GM12873 (cell line): Measurements from ENCODE around the gene PTPRD.

Source experiments
- TF ChIP-seq, protein P1 (sequence below): IDR thresholded peaks from 2 replicates; pipeline ENCODE4 v1.5.1; 2012; ENCODE audit warnings: low read depth, mild to moderate bottlenecking, moderate library complexity, low read length, control low read depth; ENCODE audit not compliant: insufficient read depth; ENCODE audit errors: missing control alignments

PTPRD gene

DNA sequence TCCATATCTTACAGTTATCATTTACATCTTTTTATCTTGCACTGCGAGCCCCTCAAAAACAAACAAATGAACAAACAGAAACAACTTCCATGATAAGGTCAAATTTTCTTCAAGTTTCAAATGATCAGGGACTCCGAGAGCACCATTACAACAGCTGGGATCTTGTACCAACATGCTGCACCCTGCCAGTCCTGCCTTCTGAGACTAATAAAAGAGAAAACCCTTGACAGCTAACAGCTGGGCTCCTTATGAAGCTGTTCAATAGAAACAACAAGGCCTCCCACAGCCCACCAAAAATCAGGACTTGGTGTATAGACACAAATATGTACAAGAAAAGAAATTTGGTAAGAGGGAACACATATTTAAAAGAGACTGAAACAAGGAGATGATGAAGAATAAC is 1828.0 kb downstream of the PTPRD start:
- TF ChIP-seq, protein P1, sequence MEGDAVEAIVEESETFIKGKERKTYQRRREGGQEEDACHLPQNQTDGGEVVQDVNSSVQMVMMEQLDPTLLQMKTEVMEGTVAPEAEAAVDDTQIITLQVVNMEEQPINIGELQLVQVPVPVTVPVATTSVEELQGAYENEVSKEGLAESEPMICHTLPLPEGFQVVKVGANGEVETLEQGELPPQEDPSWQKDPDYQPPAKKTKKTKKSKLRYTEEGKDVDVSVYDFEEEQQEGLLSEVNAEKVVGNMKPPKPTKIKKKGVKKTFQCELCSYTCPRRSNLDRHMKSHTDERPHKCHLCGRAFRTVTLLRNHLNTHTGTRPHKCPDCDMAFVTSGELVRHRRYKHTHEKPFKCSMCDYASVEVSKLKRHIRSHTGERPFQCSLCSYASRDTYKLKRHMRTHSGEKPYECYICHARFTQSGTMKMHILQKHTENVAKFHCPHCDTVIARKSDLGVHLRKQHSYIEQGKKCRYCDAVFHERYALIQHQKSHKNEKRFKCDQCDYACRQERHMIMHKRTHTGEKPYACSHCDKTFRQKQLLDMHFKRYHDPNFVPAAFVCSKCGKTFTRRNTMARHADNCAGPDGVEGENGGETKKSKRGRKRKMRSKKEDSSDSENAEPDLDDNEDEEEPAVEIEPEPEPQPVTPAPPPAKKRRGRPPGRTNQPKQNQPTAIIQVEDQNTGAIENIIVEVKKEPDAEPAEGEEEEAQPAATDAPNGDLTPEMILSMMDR, result no peak

DNA sequence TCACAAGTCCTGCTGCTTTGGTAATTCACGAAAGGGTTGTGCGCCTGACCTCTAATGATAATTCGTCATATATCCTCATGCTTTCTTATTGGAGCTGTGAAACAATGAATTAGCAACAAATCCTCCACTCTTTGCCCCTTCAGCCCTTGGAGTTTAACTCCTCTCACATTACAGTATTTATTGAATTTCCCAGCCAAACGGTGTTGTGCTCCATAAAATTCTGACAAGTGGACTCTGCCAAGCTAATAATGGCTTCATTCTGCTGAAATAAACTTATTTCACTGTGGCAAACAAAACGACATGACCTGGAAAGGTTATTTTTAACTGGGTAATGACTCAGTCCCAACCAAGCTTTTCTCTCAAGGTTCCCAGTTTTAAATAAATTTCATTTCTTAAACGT is 1828.9 kb downstream of the PTPRD start:
- TF ChIP-seq, protein P1, result no peak

DNA sequence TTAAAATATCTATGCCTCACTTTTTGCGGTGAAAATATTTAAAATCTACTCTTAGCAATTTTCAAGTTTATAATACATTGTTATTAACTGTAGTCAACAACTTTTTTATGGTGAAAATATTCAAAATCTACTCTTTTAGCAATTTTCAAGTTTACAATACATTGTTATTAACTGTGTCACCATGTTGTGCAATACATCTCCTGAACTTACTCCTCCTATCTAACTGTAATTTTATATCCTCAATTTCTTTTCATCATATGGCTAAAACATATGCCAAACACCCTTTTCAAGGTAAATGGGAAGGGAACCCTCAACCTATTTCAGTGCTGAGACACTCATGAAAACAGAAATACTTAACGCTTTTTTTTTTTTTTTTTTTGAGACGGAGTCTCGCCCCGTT is 1830.6 kb downstream of the PTPRD start:
- TF ChIP-seq, protein P1, result no peak

DNA sequence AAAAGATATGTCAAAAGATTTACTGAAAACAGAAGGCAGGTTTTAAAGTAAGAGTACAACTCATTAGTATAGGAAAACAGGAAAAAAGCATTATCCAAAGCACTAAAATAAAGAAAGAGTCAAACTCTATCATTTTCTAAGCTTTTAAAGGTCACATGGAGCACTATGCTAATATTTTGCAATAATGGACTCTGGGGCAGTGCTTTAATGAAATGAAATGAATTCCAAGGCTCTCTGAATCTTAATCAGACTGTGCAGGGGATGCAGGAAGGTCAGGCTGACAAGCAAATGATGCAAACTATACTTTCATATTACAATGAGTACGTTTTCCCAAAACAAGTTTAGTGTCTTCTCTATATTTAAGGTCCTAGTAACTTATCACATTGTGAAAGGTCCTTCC is 1831.3 kb downstream of the PTPRD start:
- TF ChIP-seq, protein P1, result no peak

DNA sequence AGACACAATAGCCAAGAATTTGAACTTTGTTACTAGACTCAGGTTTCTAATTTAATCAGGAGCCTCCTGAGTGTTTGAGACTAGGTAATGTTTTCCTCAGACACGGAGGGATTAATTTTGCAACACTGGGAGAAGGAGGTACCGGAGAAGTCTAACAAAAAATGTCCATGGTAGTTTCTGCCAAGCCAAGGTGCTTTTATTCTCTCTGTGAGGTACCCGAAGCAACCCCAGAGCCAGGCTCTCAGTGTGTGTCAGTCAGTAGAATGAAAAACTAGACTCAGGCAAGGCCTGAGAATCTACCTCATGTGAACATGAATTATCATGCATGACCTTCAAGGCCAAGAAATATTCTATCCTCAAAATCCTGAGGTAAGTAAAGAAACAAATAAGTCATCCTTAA is 1832.4 kb downstream of the PTPRD start:
- TF ChIP-seq, protein P1, result no peak

DNA sequence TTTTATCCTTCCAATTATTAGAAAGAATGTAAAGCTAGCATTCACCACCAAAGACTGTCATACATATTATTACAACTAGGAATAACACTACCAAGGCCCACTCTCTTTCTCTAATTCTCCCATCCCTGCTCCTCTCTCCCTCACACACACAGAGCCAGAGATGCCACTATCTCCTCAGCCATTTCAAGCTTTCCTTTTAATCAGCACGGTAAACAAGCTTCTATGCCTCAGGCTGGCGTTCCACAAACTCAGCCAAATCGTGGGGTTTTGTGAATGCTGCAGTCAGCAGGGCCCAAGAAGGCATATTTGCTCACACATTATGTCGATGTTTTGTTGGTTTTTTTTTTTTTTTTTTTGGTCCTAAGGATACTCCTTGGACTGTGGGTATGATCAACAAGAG is 1833.3 kb downstream of the PTPRD start:
- TF ChIP-seq, protein P1, result no peak

DNA sequence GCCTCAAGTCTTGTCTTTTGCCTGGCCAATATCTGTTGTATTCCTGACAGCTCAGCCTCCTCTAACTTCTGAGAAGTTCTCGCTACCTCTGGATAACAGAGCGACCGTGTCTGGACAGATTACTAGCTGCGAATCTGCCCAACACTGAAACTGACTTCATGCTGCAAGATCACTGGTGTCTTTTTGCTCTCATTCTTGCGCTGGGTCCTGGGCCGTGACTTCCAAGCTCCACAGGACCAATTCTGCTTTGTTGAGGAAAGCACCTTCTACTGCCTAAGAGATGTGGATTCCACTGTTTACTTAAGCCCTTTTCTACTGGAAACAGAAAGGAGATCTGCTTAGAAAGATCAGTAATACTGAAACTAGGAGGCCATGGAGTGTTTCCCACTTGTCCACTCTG is 1834.4 kb downstream of the PTPRD start:
- TF ChIP-seq, protein P1, result no peak
